MM.1S (cell line): ENCODE data around the gene CNTN1.

Experiments used
- DNase-seq: peaks from one replicate; pipeline ENCODE4 v3.0.0-alpha.2; 2015
- H2AFZ ChIP-seq: fragments of 300-600 bp; sonication (generic); 2 replicates; pipeline ENCODE4 v1.6.0; 2016; ENCODE audit warnings: antibody characterized with exemption, low read length
- H3F3A ChIP-seq: fragments of 300-600 bp; sonication (generic); 2 replicates; pipeline ENCODE4 v1.6.1; 2016; ENCODE audit warnings: mild to moderate bottlenecking, antibody characterized with exemption, low read length, moderate library complexity, mixed read lengths; ENCODE audit not compliant: insufficient read depth
- H3K27ac ChIP-seq: fragments of 300-600 bp; sonication (generic); 2 replicates; pipeline ENCODE4 v1.5.1; 2016; ENCODE audit warnings: mild to moderate bottlenecking, low read length
- H3K27me3 ChIP-seq: fragments of 300-600 bp; sonication (generic); replicated peaks from 2 replicates; pipeline ENCODE4 v1.6.0; 2016; ENCODE audit warnings: low read length; ENCODE audit not compliant: insufficient read depth
- H3K36me3 ChIP-seq: fragments of 300-600 bp; sonication (generic); replicated peaks from 2 replicates; pipeline ENCODE4 v1.6.1; 2016; ENCODE audit warnings: mild to moderate bottlenecking, low read length, mixed read lengths; ENCODE audit not compliant: insufficient read depth
- H3K4me1 ChIP-seq: fragments of 300-600 bp; sonication (generic); 2 replicates; pipeline ENCODE4 v1.6.1; 2016; ENCODE audit warnings: low read length, mixed read lengths
- H3K4me2 ChIP-seq: fragments of 300-600 bp; sonication (generic); 2 replicates; pipeline ENCODE4 v1.6.0; 2016; ENCODE audit warnings: low read depth, low read length
- H3K4me3 ChIP-seq: fragments of 300-600 bp; sonication (generic); 2 replicates; pipeline ENCODE4 v1.5.1; 2016; ENCODE audit warnings: low read length, mixed read lengths
- H3K79me2 ChIP-seq: fragments of 300-600 bp; sonication (generic); 2 replicates; pipeline ENCODE4 v1.6.1; 2016; ENCODE audit warnings: mixed run types, low read length, mixed read lengths
- H3K9ac ChIP-seq: fragments of 300-600 bp; sonication (generic); 2 replicates; pipeline ENCODE4 v1.6.1; 2016; ENCODE audit warnings: low read length, mixed read lengths
- H3K9me2 ChIP-seq: fragments of 300-600 bp; sonication (generic); replicated peaks from 2 replicates; pipeline ENCODE4 v1.6.1; 2016; ENCODE audit warnings: mild to moderate bottlenecking, low read length, mixed read lengths; ENCODE audit not compliant: insufficient read depth
- H3K9me3 ChIP-seq: fragments of 300-600 bp; sonication (generic); replicated peaks from 2 replicates; pipeline ENCODE4 v1.6.1; 2016; ENCODE audit warnings: mild to moderate bottlenecking, low read length, mixed read lengths; ENCODE audit not compliant: insufficient read depth
- H4K20me1 ChIP-seq: fragments of 300-600 bp; sonication (generic); 2 replicates; pipeline ENCODE4 v1.6.1; 2016; ENCODE audit warnings: mild to moderate bottlenecking, low read length, moderate library complexity, mixed read lengths; ENCODE audit not compliant: insufficient read depth
- EZH2 ChIP-seq: fragments of 300-600 bp; sonication (generic); optimal IDR thresholded peaks from 2 replicates; pipeline ENCODE3; 2017; ENCODE audit warnings: low read depth, mild to moderate bottlenecking, antibody characterized with exemption, low read length, mixed read lengths
- EZH2phosphoT487 ChIP-seq: fragments of 300-600 bp; sonication (generic); IDR thresholded peaks from 2 replicates; pipeline ENCODE4 v1.6.1; 2018; ENCODE audit warnings: antibody characterized with exemption, low read length
- TF ChIP-seq, protein P1 (sequence below): fragments of 300-600 bp; sonication (generic); IDR thresholded peaks from 2 replicates; pipeline ENCODE4 v1.5.1; 2016; ENCODE audit warnings: antibody characterized with exemption, low read length, mixed read lengths

Gene CNTN1

DNA sequence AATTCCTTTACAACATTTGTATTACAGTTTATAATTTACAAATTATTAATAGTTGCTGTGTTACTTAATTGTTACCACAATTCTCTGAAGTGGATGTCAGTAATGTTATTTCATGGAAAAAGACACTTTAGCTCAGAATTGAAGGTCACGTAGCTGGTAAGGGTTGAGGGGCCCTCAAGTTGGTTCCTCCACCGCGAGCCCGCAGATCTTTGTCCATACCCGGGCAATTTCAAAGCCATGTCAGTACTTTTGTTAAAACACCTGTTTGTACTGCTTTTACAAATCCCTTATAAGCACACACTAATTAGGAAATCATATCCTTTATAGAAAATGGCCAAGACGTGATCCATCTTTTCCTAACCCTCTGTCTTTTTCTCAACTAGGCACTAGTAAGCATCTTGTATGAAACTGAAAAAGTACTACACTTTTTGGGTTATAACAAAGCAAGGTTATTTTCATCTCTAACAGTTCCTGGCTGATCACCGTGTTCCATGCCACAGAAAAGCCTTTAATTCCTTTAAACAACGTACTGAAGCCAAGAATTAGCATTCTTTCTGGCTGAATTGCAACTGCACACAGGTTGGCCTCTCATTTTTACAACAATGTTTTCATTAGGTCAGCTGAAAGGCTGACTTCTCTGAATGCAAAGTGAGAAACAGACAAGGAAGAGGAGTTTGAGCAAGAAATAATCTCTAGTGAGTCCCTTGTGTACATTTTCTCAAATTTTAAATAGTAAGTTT lies 76.1 kb downstream of the CNTN1 start:
- Histone ChIP-seq H3K9me3 (no peaks in the 10 kb centered on the region), H3K4me3 (peak overlapping the region; percentile 14; the same call in 1 of the 2 replicates), H3K4me1 (peaks cover 53% of the 10 kb centered on the region), H3K36me3 (no peaks in the 10 kb centered on the region), H3K9me2 (no peaks in the 10 kb centered on the region), H3K79me2 (no peaks in the 10 kb centered on the region), H3K9ac (peak overlapping the region; percentile 15; the same call in 1 of the 2 replicates), H4K20me1 (no peaks in the 10 kb centered on the region), H3K4me2 (peak overlapping the region; percentile 52), H2AFZ (peak overlapping the region; percentile 63), H3K27ac (peak overlapping the region; percentile 89; the same call in 1 of the 2 replicates), H3F3A (peaks cover 43% of the 10 kb centered on the region), H3K27me3 (no peaks in the 10 kb centered on the region)
- DNase-seq: peak; percentile 39
- TF ChIP-seq EZH2phosphoT487 (no peak), EZH2 (no peak)
- TF ChIP-seq, protein P1, sequence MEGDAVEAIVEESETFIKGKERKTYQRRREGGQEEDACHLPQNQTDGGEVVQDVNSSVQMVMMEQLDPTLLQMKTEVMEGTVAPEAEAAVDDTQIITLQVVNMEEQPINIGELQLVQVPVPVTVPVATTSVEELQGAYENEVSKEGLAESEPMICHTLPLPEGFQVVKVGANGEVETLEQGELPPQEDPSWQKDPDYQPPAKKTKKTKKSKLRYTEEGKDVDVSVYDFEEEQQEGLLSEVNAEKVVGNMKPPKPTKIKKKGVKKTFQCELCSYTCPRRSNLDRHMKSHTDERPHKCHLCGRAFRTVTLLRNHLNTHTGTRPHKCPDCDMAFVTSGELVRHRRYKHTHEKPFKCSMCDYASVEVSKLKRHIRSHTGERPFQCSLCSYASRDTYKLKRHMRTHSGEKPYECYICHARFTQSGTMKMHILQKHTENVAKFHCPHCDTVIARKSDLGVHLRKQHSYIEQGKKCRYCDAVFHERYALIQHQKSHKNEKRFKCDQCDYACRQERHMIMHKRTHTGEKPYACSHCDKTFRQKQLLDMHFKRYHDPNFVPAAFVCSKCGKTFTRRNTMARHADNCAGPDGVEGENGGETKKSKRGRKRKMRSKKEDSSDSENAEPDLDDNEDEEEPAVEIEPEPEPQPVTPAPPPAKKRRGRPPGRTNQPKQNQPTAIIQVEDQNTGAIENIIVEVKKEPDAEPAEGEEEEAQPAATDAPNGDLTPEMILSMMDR: no peak

DNA sequence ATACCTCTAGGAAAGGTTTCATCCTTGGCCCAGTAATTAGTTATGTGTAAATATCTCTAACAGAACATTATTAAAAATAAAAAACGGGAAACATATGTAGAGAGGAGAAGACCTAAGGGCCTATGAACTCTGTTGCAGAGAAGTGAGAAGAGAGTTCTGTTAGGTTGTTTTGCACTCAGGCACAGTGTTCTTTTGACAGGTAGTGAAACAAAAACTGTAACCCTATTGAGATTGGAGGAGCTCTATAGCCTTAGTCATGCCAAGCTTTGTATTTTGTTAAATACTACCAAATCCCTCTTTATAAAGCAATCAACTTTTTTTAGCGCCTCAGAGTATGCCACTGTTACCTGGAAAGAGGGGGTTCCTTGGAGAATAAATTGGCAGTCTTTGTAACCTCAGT lies 77.6 kb downstream of the CNTN1 start:
- no peak overlapping the region for H3K4me3 ChIP-seq
- peak; percentile 77 for DNase-seq
- H3K4me2 ChIP-seq: peak overlapping the region; percentile 52
- no peak for TF ChIP-seq EZH2phosphoT487
- TF ChIP-seq EZH2: no peak
- TF ChIP-seq, protein P1: no peak
- no peaks in the 10 kb centered on the region for H3K27me3 ChIP-seq
- no peaks in the 10 kb centered on the region for H3K9me2 ChIP-seq
- H4K20me1 ChIP-seq: no peaks in the 10 kb centered on the region
- no peaks in the 10 kb centered on the region for H3K79me2 ChIP-seq
- H3K27ac ChIP-seq: peak overlapping the region; percentile 89
- no peaks in the 10 kb centered on the region for H3K36me3 ChIP-seq
- H3F3A ChIP-seq: peaks cover 43% of the 10 kb centered on the region
- H2AFZ ChIP-seq: peak overlapping the region; percentile 51
- H3K9me3 ChIP-seq: no peaks in the 10 kb centered on the region
- H3K4me1 ChIP-seq: peaks cover 44% of the 10 kb centered on the region
- peak overlapping the region; percentile 19; the same call in 1 of the 2 replicates for H3K9ac ChIP-seq

DNA sequence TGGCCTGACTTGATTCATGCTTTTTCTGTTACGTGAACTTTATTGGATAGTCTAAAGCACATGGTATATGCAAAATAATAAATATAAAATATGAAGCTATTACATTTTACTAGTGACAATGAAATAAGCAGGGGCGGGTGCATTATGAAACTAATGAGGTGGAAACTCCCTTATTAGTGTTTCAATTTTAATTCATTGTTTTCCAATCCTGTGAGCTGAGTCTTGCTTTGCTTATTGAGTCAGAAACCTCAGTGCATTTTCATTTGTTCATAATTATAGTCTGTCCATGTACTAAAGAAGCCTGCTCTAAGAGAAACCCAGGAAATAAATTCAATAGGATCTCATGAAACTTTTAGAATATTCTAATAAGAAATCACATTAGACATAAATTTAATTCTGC lies 78.5 kb downstream of the CNTN1 start:
- H3K9me2 ChIP-seq: no peaks in the 10 kb centered on the region
- H3K9ac ChIP-seq: peak overlapping the region; percentile 44; the same call in 1 of the 2 replicates
- H3K27ac ChIP-seq: peak overlapping the region; percentile 89
- H3K27me3 ChIP-seq: no peaks in the 10 kb centered on the region
- no peaks in the 10 kb centered on the region for H3K79me2 ChIP-seq
- no peaks in the 10 kb centered on the region for H4K20me1 ChIP-seq
- H3K4me1 ChIP-seq: peaks cover 44% of the 10 kb centered on the region
- H3F3A ChIP-seq: peaks cover 43% of the 10 kb centered on the region
- H3K36me3 ChIP-seq: no peaks in the 10 kb centered on the region
- peak overlapping the region; percentile 52 for H3K4me2 ChIP-seq
- TF ChIP-seq EZH2: no peak
- TF ChIP-seq EZH2phosphoT487: no peak
- TF ChIP-seq, protein P1: no peak
- H3K4me3 ChIP-seq: peak overlapping the region; percentile 2; the same call in 1 of the 2 replicates
- no peaks in the 10 kb centered on the region for H3K9me3 ChIP-seq
- peak; percentile 84 for DNase-seq
- peak overlapping the region; percentile 51; the same call in 1 of the 2 replicates for H2AFZ ChIP-seq
